Fibroblast of skin of right quadriceps (primary cell): ENCODE results near the gene CNPY1.

Source experiments
- DNase-seq: peaks from one replicate; pipeline ENCODE4 v3.0.0-alpha.2; 2013

The CNPY1 gene

GRCh38 chr7:155557778-155558177 is 11.4 kb upstream of the CNPY1 start:
- no peak for DNase-seq

GRCh38 chr7:155556763-155557162 is 10.4 kb upstream of the CNPY1 start:
- no peak for DNase-seq

GRCh38 chr7:155555116-155555695 is 8.8 kb upstream of the CNPY1 start:
- no peak for DNase-seq

GRCh38 chr7:155553871-155554270 is 7.5 kb upstream of the CNPY1 start:
- no peak for DNase-seq

DNA sequence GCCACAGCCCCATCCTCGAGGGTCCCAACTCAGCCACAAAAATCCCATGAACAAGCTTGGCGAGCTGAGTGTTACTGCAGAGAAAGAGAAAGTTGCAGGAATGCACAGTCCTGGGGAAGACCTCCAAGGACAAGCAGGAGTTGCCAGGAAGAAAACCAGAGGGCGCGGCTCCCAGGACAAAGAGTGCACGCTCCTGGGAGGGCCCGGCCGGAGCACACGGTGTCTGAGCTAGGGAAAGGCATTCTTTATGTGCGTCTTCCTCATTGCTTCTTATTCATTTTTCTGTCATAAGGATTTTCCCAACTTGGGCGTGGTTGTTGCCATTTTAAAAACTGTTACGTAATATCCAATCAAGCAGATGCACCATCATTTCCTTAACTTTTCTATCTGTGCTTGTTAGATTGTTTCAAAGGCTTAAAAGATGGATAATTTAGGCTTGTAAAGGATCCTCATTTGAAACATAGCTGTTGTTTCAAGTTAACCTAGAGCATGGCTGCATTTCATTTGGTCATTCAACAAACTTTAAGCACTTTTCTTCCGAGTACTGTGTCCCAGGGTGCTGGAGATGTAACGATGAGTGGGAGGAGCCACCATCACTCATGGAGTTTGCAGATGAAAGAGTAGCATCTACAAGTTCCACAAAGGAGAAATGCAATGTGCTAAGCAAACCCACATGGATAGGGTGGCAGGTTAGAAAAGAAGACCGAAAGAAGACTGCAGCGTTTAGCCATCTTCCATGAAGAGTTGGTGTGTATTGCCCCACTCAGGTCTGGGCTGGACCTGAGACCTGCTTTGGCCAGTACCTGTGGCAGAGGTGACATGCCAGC is 5.6 kb upstream of the CNPY1 start:
- DNase-seq, result no peak

GRCh38 chr7:155550916-155551315 is 4.6 kb upstream of the CNPY1 start:
- no peak for DNase-seq

- no peak for DNase-seq
These were observed 2.9 kb upstream of the CNPY1 start for GRCh38 chr7:155549226-155549625.

GRCh38 chr7:155547161-155547791 is 917 bp upstream of the CNPY1 start:
- DNase-seq, result no peak

- DNase-seq, result no peak
These were observed 1.0 kb downstream of the CNPY1 start for GRCh38 chr7:155545348-155545747.

GRCh38 chr7:155544485-155544884 is 1.9 kb downstream of the CNPY1 start:
- DNase-seq, result no peak

DNA sequence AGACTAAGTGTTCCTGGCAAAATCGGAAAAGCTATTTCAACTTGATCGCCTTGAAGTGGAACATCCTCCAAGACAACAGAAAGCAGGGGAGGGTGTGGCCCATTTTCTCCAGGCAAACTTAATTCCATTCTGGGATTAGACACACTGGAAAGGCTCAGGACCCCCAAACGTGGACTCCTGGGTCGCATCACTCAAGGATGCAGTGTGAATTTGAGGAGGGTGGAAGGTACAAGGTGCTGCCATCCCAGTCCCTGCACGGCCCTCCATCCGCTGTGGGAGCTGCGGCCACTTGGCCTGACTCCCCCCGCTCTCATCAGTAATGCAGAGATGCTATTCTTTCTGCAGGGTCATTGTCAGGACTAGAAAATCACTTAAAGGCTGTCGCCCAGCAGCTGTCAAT is 2.4 kb downstream of the CNPY1 start:
- DNase-seq, result no peak

- DNase-seq, result peak; percentile 7
These were observed 3.1 kb downstream of the CNPY1 start for GRCh38 chr7:155543011-155543876.

DNA sequence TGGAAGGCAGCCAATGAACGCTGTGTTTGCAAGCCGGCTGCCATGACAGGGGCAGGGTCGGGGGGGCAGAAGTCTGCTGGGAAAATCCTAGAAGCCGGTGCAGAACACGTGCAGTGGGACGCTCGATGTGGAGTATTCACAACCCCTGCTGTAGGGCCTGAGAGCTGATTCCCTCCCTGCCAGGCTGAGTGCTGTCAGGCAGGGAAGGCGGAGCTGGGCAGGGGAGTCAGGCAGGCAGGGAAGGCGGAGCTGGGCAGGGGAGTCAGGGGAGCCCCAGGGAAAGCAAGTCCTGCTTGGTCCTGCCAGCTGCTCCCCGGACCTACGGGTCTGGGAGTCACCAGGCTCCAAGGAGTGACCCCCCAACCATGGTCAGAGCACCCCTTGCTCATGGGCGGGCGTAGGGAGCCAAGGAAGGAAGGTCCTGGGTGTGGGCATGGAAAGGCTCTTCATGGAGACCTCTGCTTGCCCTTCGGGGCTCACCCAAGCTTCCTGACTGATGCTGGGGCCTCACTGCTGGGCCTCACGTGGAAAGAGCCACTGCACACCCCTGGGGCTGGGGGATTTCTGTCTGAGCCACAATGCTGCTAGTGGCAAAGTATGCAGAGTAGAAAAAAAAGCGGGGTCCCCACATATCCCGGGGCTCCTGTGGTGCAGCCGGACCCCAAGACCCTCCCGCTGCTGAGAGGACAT is 4.2 kb downstream of the CNPY1 start:
- no peak for DNase-seq

DNA sequence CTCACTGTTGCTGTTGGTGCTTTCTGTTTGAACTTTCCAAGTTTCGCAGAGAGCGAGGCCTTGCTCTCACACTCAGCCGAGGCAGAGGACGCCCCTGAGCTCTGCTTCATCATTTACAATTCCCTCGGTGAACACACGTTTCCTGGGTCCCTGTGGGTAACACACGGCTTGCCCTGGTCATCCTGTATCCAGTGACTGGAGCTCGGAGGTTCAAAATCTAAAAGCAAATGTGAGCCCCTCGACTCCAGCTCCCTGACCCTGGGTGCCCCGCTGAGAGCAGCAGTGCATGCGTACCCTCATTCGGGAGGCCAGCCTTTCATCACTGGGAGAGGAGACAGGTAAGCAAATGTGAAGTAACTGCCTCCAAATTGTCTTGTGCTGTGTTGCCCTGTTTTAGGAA is 5.8 kb downstream of the CNPY1 start:
- DNase-seq, result no peak

DNA sequence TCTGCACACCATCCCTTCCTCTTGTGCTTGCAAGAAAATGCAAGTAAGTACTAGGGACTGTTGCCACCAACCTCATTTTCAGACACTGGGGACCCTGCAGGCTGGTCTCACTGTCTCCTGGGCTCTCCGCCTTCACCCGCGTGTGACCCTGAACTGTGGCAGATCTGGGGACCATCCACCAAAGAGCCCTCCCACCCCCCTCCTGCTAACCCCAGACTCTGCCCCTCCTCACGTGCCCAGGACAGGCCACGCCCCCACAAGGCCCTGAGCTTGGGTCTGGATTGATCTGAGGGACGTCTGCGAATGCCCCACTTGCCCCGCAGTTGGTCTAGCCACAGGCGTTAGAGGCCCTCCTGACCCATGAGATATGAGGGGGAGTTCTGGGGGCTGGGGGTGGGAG is 8.1 kb downstream of the CNPY1 start:
- DNase-seq, result no peak

GRCh38 chr7:155536451-155536850 is 9.9 kb downstream of the CNPY1 start:
- no peak for DNase-seq

GRCh38 chr7:155534691-155535090 is 11.7 kb downstream of the CNPY1 start:
- no peak for DNase-seq

- DNase-seq, result peak; percentile 11
These were observed 12.3 kb downstream of the CNPY1 start for GRCh38 chr7:155533827-155534690.

DNA sequence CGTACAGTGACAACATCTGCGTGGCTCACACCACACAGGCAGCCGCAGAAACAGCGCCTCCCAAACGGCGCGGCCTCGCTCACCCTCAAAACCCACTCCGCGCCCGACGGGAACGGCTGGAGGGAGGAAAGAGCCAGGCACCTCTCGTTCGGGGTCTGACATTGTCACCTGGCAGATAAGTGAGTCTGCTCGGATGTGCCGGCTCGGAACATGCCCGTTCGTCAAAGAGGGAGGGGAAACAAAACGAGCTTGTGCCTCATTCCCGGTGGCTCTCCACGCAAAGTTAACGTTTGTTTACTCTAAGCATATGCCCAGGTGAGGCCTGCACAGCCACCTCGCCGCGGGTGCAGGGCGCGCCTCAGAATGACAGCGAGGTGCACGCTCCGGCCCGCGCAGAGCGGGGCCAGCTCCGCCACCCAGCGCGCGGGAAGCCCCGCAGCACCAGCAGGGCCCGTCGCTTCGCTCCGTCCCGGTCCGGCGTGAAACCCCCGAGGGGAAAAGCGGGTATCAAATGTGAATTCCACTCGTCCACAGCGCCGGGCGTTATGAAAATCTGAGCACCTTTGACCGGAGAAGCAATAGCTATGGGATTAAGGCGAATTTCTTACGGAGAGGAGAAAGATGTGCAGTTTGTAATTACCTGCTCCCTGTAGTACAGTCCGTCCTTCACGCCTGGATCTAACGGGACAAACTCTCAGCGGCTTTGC is 13.1 kb downstream of the CNPY1 start:
- DNase-seq, result no peak

DNA sequence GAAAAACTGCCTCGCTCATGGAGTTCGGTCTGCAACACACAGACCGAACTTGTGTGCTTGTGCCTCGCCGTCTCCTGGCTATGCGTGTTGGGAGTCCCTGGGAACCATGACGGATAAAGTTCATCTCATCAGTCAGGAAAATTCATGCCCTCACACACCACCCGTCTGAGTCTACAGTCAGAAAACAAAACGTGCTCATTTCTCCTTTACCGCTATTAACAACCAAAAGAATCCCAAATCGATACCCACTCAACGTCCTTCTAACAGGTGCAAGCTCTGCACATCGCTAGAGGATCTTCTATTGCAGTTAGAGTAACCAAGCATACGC is 13.6 kb downstream of the CNPY1 start:
- DNase-seq, result no peak

DNA sequence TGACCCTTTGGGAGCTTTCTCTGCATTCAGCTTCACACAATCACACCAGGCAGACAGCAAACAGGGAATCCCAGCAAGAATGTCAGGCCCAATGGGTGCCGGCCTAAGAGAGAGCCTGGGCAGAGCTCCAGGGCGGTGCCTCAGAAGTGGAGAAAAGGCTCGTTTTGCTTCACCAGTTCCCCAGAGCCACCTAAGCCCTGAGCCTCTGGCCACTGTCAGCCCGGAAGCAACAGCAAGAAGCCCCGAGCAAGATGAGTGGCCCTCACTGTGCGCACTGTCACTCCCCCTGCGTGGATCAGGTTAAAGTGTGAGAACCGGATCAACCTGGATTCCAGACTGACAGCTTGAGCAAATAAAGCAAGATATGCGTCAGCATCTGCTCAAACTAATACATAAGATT is 14.7 kb downstream of the CNPY1 start:
- DNase-seq, result no peak
